OCI-LY7 (cell line): Measurements from ENCODE around the gene GPN3.

Source experiments
- CTCF ChIP-seq: fragments of 200-600 bp; sonication (generic); conservative IDR thresholded peaks from 2 replicates; pipeline ENCODE4 v1.5.1; 2014; ENCODE audit warnings: mild to moderate bottlenecking, antibody characterized with exemption, low read length, moderate library complexity, mixed read lengths
- EZH2phosphoT487 ChIP-seq: fragments of 200-600 bp; sonication (generic); IDR thresholded peaks from 2 replicates; pipeline ENCODE4 v1.6.1; 2018; ENCODE audit warnings: low read depth, borderline replicate concordance, mild to moderate bottlenecking, mixed run types, antibody characterized with exemption, low read length, moderate library complexity, mixed read lengths

DNA sequence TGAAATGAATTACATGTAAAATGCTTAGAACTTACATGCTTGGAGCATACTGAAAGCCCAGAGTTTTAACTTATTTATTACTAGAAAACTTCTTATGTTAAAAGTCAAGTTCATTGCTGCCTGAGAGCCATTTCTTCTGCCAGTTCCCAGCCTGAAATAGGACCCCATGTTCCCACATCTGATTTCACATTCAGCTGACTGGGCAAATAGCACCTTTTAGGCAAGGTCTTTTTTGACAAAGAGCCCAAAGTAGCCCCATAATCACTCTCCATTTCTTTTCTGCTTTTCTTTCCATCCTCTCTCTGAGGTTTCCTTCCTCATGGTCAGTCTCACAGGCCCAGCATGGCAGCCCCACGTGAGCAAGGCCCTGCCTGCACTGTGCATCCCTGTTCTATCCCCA, 16.8 kb downstream of the GPN3 start:
- TF ChIP-seq CTCF (no peak), EZH2phosphoT487 (no peak)
